GM12891 (cell line): ENCODE data around the gene C2CD4C.

Source experiments
- POLR2A ChIP-seq: IDR thresholded peaks from 2 replicates; pipeline ENCODE4 v1.6.1; 2011; ENCODE audit warnings: low read depth, low read length, control low read depth
- TAF1 ChIP-seq: IDR thresholded peaks from 2 replicates; pipeline ENCODE4 v1.6.1; 2011; ENCODE audit warnings: low read depth, low read length, control low read depth

DNA sequence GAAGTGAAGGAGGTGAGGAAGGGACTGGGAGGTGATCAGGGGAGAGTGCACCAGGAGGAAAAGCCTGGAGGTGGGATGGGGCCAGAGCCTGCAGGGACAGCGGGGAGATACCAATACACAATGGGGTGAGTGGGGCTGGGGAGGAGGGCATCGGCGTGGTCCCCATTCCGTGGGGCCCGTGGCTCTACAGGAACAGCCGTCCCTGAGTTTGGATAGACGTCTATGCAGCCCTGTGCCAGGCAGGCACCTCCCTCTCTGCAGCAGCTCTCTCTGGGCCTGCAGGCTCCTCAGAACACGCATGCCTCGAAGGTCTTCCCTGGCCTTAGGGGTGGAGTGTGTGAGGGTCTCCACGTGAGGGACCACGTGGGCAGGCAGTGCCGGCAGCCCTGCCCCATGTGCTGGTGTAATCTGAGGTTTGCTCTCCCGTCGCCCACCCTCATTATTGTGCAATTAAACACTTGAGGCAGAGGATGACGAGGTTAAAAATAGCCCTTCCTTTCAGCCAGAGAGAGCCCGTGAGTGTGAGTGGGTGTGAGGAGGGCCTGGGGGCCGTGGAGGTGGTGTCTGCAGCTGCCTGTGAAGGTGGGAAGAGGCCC, 16.5 kb downstream of the C2CD4C start:
- TF ChIP-seq POLR2A = no peak
- no peak for TF ChIP-seq TAF1
